HepG2 (cell line): ENCODE data around the gene EGFL8. TPM values are rescaled to one million over a fixed set of nuclear protein-coding genes. Genes with fewer than 3 reads are reported as not detected.

Source experiments
- ATAC-seq: fragments of 200-7000 bp; cut with Tn5 transposase; 3 replicates; pipeline ENCODE4 v1.9.1; 2020; ENCODE audit warnings: mild to moderate bottlenecking, moderate library complexity
- BruUV-seq: library from RNA; stranded (reverse); fragments of 400-500 nt; replicated peaks from 2 replicates; lab custom pipeline; 2021; lab: Mats Ljungman, UMichigan
- CTCF ChIA-PET: fragments of 300-600 bp; formaldehyde crosslinking; extraction: SDS; loops from one replicate; lab custom pipeline; 2021; ENCODE audit warnings: low total read pairs, inconsistent platforms, low intra/inter-chr PET ratio; lab: Yijun Ruan, JAX
- POLR2A ChIA-PET: fragments of 350-600 bp; sonication (Branson Sonifier 250); formaldehyde crosslinking; loops from one replicate; lab custom pipeline; 2020; ENCODE audit warnings: antibody characterized with exemption, inconsistent platforms; lab: Yijun Ruan, JAX
- DNase-seq: peaks from one replicate; pipeline ENCODE4 v3.0.0-alpha.2; 2015; ENCODE audit warnings: low spot score
- FAIRE-seq: peaks from 3 replicates; lab custom pipeline; 2011; peaks lifted over from hg19 to GRCh38; lab: Jason Lieb, UNC
- H2AFZ ChIP-seq: one replicate; pipeline ENCODE4 v1.6.1; 2011; ENCODE audit warnings: low read length, inconsistent platforms
- H3K27ac ChIP-seq: fragments of 300-600 bp; 3 replicates; pipeline ENCODE4 v1.8.0; 2011; ENCODE audit warnings: mixed run types, mild to moderate bottlenecking, mixed read lengths, low read length, inconsistent platforms; ENCODE audit not compliant: insufficient read depth; ENCODE audit errors: extremely low read length
- H3K27me3 ChIP-seq, 2 experiments: fragments of 200-600 bp in 1 of 2; 2 replicates in 1 of 2; 3 replicates in 1 of 2; pipeline versions ENCODE4 v1.6.0 to v1.8.0; 2011; ENCODE audit warnings: low read length in 2 of 2, mild to moderate bottlenecking in 2 of 2, moderate library complexity in 2 of 2, inconsistent platforms in 1 of 2; ENCODE audit not compliant: insufficient read depth in 2 of 2, control insufficient read depth in 1 of 2
- H3K36me3 ChIP-seq, 2 experiments: fragments of 200-600 bp in 1 of 2; replicated peaks in 1 of 2; 2 replicates in 1 of 2; 3 replicates in 1 of 2; pipeline versions ENCODE4 v1.5.1 to v1.8.0; 2011; ENCODE audit warnings: low read length in 2 of 2, inconsistent platforms in 1 of 2; ENCODE audit not compliant: insufficient read depth in 2 of 2, control insufficient read depth in 1 of 2
- H3K4me1 ChIP-seq: 2 replicates; pipeline ENCODE4 v1.5.1; 2012; ENCODE audit warnings: low read length, inconsistent platforms; ENCODE audit not compliant: insufficient read depth
- H3K4me2 ChIP-seq: 2 replicates; pipeline ENCODE4 v1.6.0; 2011; ENCODE audit warnings: low read depth, low read length, inconsistent platforms
- H3K4me3 ChIP-seq, 3 experiments: fragments of 200-600 bp in 1 of 3; sonication (generic), shearing (Covaris generic) in 1 of 3; replicated peaks in 1 of 3; 2 replicates each; pipeline ENCODE4 v1.5.1; 2011 to 2016; ENCODE audit warnings: low read length in 3 of 3, inconsistent platforms in 2 of 3, low read depth in 2 of 3, mild to moderate bottlenecking in 2 of 3, control low read depth in 1 of 3, mixed read lengths in 1 of 3; ENCODE audit not compliant: insufficient read depth in 1 of 3
- H3K79me2 ChIP-seq: one replicate; pipeline ENCODE4 v1.6.1; 2011; ENCODE audit warnings: low read length, inconsistent platforms; ENCODE audit not compliant: insufficient read depth
- H3K9ac ChIP-seq: 2 replicates; pipeline ENCODE4 v1.6.0; 2011; ENCODE audit warnings: mild to moderate bottlenecking, low read depth, low read length, inconsistent platforms; ENCODE audit not compliant: insufficient read depth
- H3K9me3 ChIP-seq: 2 replicates; pipeline ENCODE4 v1.5.1; 2012; ENCODE audit warnings: mild to moderate bottlenecking, low read length
- H4K20me1 ChIP-seq: 2 replicates; pipeline ENCODE4 v1.6.0; 2011; ENCODE audit warnings: inconsistent platforms, mild to moderate bottlenecking, low read length, moderate library complexity; ENCODE audit not compliant: insufficient read depth
- DNMT3B ChIP-seq: conservative IDR thresholded peaks from 2 replicates; pipeline ENCODE4 v1.6.1; 2016; ENCODE audit warnings: missing biosample characterization, control low read depth
- HDAC1 ChIP-seq: sonication (generic); formaldehyde crosslinking; IDR thresholded peaks from 2 replicates; pipeline ENCODE4 v1.5.1; 2020; ENCODE audit warnings: mild to moderate bottlenecking, missing genetic modification reagents
- HNF4G ChIP-seq, 2 experiments: sonication (generic) in 1 of 2; formaldehyde crosslinking in 1 of 2; IDR thresholded peaks; 2 replicates each; pipeline versions ENCODE4 v1.4.0 to v1.6.1; 2011 to 2020; ENCODE audit warnings: borderline replicate concordance in 2 of 2, low read depth in 2 of 2, mild to moderate bottlenecking in 2 of 2, low read length in 1 of 2, missing genetic modification reagents in 1 of 2, moderate library complexity in 1 of 2
- KDM2A ChIP-seq: sonication (generic); formaldehyde crosslinking; IDR thresholded peaks from 2 replicates; pipeline ENCODE4 v1.4.0; 2020; ENCODE audit warnings: low read depth, missing genetic modification reagents, borderline replicate concordance
- KDM3A ChIP-seq: IDR thresholded peaks from 2 replicates; pipeline ENCODE4 v1.6.1; 2018; ENCODE audit warnings: low read depth, missing compliant biosample characterization
- MTF1 ChIP-seq: sonication (generic); formaldehyde crosslinking; IDR thresholded peaks from 2 replicates; pipeline ENCODE4 v1.5.0; 2020; ENCODE audit warnings: missing genetic modification reagents
- MXI1 ChIP-seq: IDR thresholded peaks from 3 replicates; pipeline ENCODE4 v1.6.1; 2012; ENCODE audit warnings: low read depth, low read length, inconsistent platforms, borderline replicate concordance
- NKX3-1 ChIP-seq: sonication (generic); formaldehyde crosslinking; IDR thresholded peaks from 2 replicates; pipeline ENCODE4 v1.5.0; 2020; ENCODE audit warnings: missing genetic modification reagents
- U2AF1 ChIP-seq: fragments of 200-400 bp; formaldehyde crosslinking; optimal IDR thresholded peaks from 2 replicates; pipeline ENCODE3; 2017; ENCODE audit warnings: mild to moderate bottlenecking, low read depth, low read length
- ZNF367 ChIP-seq: sonication (generic); formaldehyde crosslinking; IDR thresholded peaks from 2 replicates; pipeline ENCODE4 v1.4.0; 2020; ENCODE audit warnings: missing genetic modification reagents, borderline replicate concordance
- ZNF550 ChIP-seq: sonication (generic); formaldehyde crosslinking; IDR thresholded peaks from 2 replicates; pipeline ENCODE4 v1.4.0; 2020; ENCODE audit warnings: mild to moderate bottlenecking, missing genetic modification reagents, borderline replicate concordance
- ZNF777 ChIP-seq: sonication (generic); formaldehyde crosslinking; IDR thresholded peaks from 2 replicates; pipeline ENCODE4 v1.4.0; 2020; ENCODE audit warnings: missing genetic modification reagents
- WGBS: methylation state at CpG from one replicate; pipeline ENCODE4 v1.1.6; 2017; ENCODE audit warnings: low lambda C conversion rate; 5-methylcytosine and 5-hydroxymethylcytosine counted together
- in situ Hi-C: cut with HindIII; loops from 2 replicates; pipeline ENCODE4 v1.10.0; 2017; ENCODE audit warnings: low pct_unique_long_range_greater_than_20kb; ENCODE audit not compliant: extremely low pct_ligation_motif_present
- intact Hi-C: fragments of 100-400 bp; cut with micrococcal nuclease; formaldehyde crosslinking; loops from one replicate; pipeline ENCODE4 v1.10.0; 2022; ENCODE audit not compliant: unreplicated experiment
- polyA plus RNA-seq, 8 experiments: library from polyadenylated mRNA; depleted of rRNA in 3 of 8; stranded (reverse) in 7 of 8; unstranded in 1 of 8; fragments of >200 nt; fragmentation: Illumina TruSeq in 4 of 8; extraction: Trizol in 4 of 8; gene quantifications; 2 replicates each; pipeline versions ENCODE4 v1.2.1 to v1.2.3, GENCODE V29; 2011 to 2016; ENCODE audit warnings: low read depth in 4 of 8, missing spikeins in 1 of 8, mixed read lengths in 1 of 8; ENCODE audit not compliant: insufficient read depth in 1 of 8
- total RNA-seq, 5 experiments: library from RNA; depleted of rRNA; stranded (reverse); fragments of >200 nt; fragmentation: Illumina TruSeq; extraction: Trizol; gene quantifications; 2 replicates each; pipeline ENCODE4 v1.2.3, GENCODE V29; 2016; ENCODE audit warnings: low read depth in 1 of 5
- TF ChIP-seq, protein P1 (sequence below): sonication (generic); formaldehyde crosslinking; IDR thresholded peaks from 2 replicates; pipeline ENCODE4 v1.5.0; 2020; ENCODE audit warnings: mild to moderate bottlenecking, missing genetic modification reagents, borderline replicate concordance
- TF ChIP-seq, protein P2 (sequence below): sonication (generic); formaldehyde crosslinking; IDR thresholded peaks from 2 replicates; pipeline ENCODE4 v1.5.0; 2020; ENCODE audit warnings: mild to moderate bottlenecking, low read depth, missing genetic modification reagents, borderline replicate concordance
- TF ChIP-seq, protein P3 (sequence below): sonication (generic); formaldehyde crosslinking; IDR thresholded peaks from 2 replicates; pipeline ENCODE4 v1.4.0; 2020; ENCODE audit warnings: missing genetic modification reagents, borderline replicate concordance

EGFL8 gene
- total and polyA plus RNA-seq, 2 of the 13 experiments (the other 11 are each of a cell fraction or from before 2014, with no cell fraction given) = 10.0 to 11.5 TPM

DNA sequence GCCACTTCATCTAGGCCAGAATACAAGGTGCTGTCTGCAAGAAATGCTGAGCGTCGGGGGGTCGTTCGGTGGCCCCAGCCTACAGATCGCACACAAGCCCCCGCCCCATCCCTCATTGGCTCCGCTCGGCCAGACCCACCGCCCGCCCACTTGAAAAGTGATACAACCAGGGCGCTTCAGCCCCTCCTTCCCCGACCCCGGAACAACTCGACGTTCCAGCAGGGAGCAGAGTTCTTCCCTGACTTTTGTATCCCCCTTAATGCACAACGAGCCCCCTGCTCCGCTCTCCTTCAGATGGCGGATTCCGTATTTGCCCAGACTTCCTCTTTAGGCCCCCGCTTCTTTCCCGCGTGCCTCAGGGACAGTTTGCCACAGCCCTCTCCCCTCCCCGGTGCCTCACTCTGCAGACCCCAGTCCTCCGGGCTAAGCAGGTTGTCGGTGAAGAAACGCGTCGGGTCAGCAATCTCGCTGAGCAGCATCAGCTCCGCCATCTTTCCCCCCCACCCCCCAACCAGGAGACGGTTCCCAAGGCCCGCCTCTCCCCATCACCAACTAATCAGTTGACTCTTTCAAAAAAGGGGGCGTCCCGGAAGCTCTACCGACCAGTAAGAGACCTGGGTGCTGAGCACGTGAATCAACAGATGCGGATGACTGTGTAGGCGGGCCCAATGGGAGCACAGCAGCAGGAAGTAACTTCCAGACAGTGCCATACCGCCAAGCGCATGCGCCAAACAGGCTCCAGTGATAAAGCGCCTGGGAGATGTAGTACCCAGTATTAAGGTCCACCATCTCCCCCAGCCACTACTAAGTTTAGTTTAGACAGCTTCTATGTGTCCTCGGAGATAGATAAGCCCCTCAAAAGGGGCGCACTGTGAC lies 36.4 kb upstream of the EGFL8 start, which contains the start of gene ATF6B:
Gene ATF6B (minus strand): TSS at position 530 of the 876 bp plus-strand sequence. CDS start 39 bp downstream, at position 491.
- peaks cover 25% of the 10 kb centered on the region for H3K79me2 ChIP-seq
- FAIRE-seq = peak; percentile 94
- ATAC-seq = peak; percentile 93
- H3K27me3 ChIP-seq = no peaks in the 10 kb centered on the region; a peak in 2 of 5 replicates
- intact Hi-C loops (loop anchor here (1.0 kb wide), 1 partner anchor 50 kb away; the partner anchor contains the start of gene RNF5), in situ Hi-C loops (no loop called here)
- under 1% methylated on average over 26 of the region's 44 CpGs for WGBS
- BruUV-seq = TSS peak; percentile 46
- peak within 1 kb of the TSS; percentile 93 for H3K4me2 ChIP-seq
- no peaks in the 10 kb centered on the region for H4K20me1 ChIP-seq
- H3K27ac ChIP-seq = peak within 1 kb of the TSS; percentile 81
- no peak within 1 kb of the TSS for H2AFZ ChIP-seq
- H3K4me1 ChIP-seq = peaks cover 33% of the 10 kb centered on the region
- ChIA-PET CTCF (interaction anchor here (0.8 kb wide), 1 partner anchor 26 kb away, joined by 4 read pairs; the partner anchor contains the start of gene PPT2), POLR2A (interaction anchor here (0.5 to 4.4 kb wide), 30 partner anchors 8 to 844 kb away, joined by 3 to 35 read pairs (median 4); partner anchors contain the start of genes AGPAT1, CFB, HSPA1B and LSM2)
- peaks cover 0 to 22% of the 10 kb centered on the region in 2 experiments; a peak in 3 of 5 replicates for H3K36me3 ChIP-seq
- H3K9ac ChIP-seq = peak within 1 kb of the TSS; percentile 86
- H3K9me3 ChIP-seq = no peaks in the 10 kb centered on the region
- peak; percentile 100 for DNase-seq
- H3K4me3 ChIP-seq = peak within 1 kb of the TSS; percentile 95 to 100 (median 99)
- TF ChIP-seq DNMT3B (CRISPR knock-in tag) (no peak), NKX3-1 (CRISPR knock-in tag) (no peak), U2AF1 (no peak), HNF4G (IDR thresholded peaks at IDR 0.05; ENCODE audit: borderline replicate concordance, low read depth, low read length) (no peak), HNF4G (CRISPR knock-in tag; IDR thresholded peaks at IDR 0.05; ENCODE audit: borderline replicate concordance, low read depth) (no peak), KDM3A (CRISPR knock-in tag) (0 out of 2 replicates have a peak, but pooled peaks have one; percentile 38), MXI1 (peak; percentile 73; the same call in 1 of the 3 replicates), ZNF777 (peak; percentile 46; the same call in 1 of the 2 replicates), ZNF367 (CRISPR knock-in tag) (no peak), HDAC1 (CRISPR knock-in tag) (peak; percentile 84), MTF1 (CRISPR knock-in tag) (no peak), ZNF550 (CRISPR knock-in tag) (no peak), KDM2A (CRISPR knock-in tag) (peak; percentile 82; the same call in 1 of the 2 replicates)
- TF ChIP-seq, protein P1, sequence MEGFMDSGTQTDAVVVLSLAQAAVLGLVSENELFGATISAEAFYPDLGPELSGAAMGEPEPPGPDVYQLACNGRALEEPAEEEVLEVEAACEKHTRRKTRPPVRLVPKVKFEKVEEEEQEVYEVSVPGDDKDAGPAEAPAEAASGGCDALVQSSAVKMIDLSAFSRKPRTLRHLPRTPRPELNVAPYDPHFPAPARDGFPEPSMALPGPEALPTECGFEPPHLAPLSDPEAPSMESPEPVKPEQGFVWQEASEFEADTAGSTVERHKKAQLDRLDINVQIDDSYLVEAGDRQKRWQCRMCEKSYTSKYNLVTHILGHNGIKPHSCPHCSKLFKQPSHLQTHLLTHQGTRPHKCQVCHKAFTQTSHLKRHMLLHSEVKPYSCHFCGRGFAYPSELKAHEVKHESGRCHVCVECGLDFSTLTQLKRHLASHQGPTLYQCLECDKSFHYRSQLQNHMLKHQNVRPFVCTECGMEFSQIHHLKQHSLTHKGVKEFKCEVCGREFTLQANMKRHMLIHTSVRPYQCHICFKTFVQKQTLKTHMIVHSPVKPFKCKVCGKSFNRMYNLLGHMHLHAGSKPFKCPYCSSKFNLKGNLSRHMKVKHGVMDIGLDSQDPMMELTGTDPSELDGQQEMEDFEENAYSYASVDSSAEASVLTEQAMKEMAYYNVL (CRISPR knock-in tag) = no peak
- TF ChIP-seq, protein P2, sequence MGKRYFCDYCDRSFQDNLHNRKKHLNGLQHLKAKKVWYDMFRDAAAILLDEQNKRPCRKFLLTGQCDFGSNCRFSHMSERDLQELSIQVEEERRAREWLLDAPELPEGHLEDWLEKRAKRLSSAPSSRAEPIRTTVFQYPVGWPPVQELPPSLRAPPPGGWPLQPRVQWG (CRISPR knock-in tag) = no peak
- TF ChIP-seq, protein P3, sequence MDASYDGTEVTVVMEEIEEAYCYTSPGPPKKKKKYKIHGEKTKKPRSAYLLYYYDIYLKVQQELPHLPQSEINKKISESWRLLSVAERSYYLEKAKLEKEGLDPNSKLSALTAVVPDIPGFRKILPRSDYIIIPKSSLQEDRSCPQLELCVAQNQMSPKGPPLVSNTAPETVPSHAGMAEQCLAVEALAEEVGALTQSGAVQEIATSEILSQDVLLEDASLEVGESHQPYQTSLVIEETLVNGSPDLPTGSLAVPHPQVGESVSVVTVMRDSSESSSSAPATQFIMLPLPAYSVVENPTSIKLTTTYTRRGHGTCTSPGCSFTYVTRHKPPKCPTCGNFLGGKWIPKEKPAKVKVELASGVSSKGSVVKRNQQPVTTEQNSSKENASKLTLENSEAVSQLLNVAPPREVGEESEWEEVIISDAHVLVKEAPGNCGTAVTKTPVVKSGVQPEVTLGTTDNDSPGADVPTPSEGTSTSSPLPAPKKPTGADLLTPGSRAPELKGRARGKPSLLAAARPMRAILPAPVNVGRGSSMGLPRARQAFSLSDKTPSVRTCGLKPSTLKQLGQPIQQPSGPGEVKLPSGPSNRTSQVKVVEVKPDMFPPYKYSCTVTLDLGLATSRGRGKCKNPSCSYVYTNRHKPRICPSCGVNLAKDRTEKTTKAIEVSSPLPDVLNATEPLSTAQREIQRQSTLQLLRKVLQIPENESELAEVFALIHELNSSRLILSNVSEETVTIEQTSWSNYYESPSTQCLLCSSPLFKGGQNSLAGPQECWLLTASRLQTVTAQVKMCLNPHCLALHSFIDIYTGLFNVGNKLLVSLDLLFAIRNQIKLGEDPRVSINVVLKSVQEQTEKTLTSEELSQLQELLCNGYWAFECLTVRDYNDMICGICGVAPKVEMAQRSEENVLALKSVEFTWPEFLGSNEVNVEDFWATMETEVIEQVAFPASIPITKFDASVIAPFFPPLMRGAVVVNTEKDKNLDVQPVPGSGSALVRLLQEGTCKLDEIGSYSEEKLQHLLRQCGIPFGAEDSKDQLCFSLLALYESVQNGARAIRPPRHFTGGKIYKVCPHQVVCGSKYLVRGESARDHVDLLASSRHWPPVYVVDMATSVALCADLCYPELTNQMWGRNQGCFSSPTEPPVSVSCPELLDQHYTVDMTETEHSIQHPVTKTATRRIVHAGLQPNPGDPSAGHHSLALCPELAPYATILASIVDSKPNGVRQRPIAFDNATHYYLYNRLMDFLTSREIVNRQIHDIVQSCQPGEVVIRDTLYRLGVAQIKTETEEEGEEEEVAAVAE (CRISPR knock-in tag) = peak; percentile 98
